HG03521 (cell line): ENCODE data around the gene DOK4.
"Not testable (repeated sequence)": the region's sequence is repeated elsewhere in the genome, so short reads cannot be mapped to it uniquely, and the experiment has no call there.

Source experiments
- ATAC-seq: cut with Tn5 transposase; IDR thresholded peaks from one replicate; pipeline ENCODE4 v1.9.1; 2021; ENCODE audit warnings: mild to moderate bottlenecking, moderate library complexity; ENCODE audit not compliant: unreplicated experiment

DOK4 gene

GRCh38 chr16:57452021-57452420 lies 34.3 kb downstream of the DOK4 start:
- ATAC-seq: no peak

DNA sequence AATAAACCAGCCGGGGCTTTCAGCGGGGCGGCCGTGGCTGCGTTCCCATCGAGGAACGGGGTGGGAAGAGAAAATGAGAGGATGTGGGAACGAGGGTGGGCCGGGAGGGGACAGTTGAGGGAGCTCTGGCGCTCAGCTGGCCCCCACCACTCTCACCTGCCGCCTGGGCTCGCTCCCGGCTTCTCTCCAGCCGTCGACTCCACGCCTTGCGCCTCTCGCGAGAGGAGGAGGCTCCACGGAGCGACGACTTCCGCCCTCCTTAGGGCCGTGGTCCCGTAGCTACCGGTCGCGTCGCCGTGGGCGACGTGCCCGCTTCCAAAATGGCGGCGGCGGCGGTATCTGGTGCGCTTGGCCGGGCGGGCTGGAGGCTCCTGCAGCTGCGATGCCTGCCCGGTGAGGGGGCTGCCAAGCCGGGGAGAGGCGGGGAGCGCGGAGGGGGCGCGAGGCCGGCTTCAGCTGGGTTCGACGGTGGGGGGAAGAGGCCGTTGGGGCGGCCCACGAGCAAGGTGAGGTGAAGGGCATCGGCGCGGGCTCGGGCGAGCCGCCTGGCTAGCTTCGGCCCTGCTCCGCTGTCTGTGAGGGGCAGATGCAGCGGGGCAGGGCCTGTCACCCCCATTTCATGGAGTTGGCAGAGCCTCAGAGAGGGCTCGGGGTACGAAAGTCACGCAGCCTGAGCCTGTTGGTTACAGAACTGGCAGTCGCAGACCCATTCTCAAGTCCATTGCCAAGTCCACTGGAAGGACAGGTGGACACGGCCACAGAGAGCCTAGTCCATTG lies 38.9 kb downstream of the DOK4 start, which contains the start of the genes CIAPIN1 and COQ9:
Gene CIAPIN1 (minus strand): TSS at position 200 of the 777 bp plus-strand sequence. CDS start 6,457 bp downstream, outside the sequence.
Gene COQ9 (plus strand): TSS at position 294 of the 777 bp plus-strand sequence. CDS start 27 bp downstream, at position 321.
- ATAC-seq: peak; percentile 97

GRCh38 chr16:57446531-57447185 lies 39.6 kb downstream of the DOK4 start:
- ATAC-seq: peak; percentile 22

DNA sequence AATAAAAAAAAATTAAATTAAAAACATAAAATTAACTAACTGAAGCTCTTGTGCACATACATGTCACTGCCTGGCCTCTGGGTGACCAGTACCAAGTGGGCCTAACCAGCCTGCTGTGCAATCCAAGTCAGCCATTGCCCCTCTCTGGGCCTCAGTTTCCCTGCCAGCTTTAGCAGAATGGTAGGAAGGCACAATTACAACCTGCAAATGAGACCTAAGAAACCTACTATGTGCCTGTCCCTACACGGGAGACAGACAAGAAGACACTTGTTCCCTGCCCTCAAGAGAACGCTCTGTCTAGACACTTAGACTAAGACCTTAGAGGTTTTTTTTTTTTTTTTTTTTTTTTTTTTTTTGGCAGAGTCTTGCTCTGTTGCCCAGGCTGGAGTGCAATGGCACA lies 40.8 kb downstream of the DOK4 start:
- no peak for ATAC-seq

- ATAC-seq: no peak
Observed at GRCh38 chr16:57444711-57445110, 41.6 kb downstream of the DOK4 start.

DNA sequence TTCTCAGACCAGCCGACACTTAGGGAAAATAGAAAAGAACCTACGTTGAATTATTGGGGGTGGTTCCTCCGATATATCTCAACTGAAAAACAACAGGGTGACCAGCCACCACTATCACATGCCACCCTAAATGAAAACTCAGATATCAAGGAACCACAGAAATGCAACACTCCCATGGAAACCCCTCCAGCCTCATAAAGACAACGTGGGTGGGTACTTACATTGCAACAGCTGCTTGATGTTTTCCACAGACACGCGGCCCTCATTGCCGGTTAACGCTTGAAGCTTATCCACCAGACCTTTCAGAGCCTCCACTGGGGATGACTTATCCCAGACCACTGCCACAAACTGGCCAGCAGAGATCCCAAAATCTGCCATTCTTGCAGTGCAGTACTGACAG lies 45.7 kb downstream of the DOK4 start:
- not testable (repeated sequence) for ATAC-seq

GRCh38 chr16:57439947-57440346 lies 46.3 kb downstream of the DOK4 start:
- ATAC-seq: not testable (repeated sequence)

DNA sequence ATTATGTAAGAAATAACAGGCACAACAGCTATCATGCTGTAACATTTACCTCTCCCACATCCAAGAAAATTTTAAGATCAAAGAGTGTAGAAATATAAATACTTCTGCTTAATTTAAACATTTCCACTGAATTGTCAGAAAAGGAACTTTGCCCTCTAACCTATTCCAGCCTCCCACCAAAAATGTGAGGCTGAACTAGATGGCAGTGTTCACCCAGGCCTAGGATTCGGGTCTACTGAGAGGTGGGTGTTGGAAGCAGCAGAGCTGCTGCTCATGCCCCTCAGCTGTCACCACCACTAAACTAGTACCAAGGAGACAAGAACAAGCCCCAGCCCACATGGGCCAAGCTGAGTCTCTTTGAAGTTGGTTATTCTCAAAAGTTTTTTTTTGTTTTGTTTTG lies 50.5 kb downstream of the DOK4 start:
- ATAC-seq: no peak

GRCh38 chr16:57434003-57434402 lies 52.3 kb downstream of the DOK4 start:
- no peak for ATAC-seq

DNA sequence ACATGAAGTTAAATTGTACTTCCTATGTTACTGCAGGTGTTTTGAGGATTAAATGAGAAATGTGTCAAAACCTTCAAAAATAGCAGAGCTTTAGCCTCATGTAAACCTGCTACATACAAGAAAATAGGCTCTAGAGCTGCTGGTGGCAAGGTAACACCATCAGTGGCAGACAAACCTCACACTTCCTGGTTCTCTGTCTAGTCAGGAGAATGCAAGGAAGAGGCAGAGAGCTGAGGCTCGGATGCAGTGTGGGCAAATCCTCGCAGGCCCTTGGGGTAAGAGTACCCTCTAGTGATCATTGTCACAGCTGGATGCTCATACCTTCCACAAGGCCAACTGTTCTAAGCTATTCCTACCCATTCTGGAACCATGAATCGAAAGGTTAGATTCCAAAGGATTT lies 53.3 kb downstream of the DOK4 start:
- no peak for ATAC-seq

- ATAC-seq: no peak
Observed at GRCh38 chr16:57432505-57432904, 53.8 kb downstream of the DOK4 start.

DNA sequence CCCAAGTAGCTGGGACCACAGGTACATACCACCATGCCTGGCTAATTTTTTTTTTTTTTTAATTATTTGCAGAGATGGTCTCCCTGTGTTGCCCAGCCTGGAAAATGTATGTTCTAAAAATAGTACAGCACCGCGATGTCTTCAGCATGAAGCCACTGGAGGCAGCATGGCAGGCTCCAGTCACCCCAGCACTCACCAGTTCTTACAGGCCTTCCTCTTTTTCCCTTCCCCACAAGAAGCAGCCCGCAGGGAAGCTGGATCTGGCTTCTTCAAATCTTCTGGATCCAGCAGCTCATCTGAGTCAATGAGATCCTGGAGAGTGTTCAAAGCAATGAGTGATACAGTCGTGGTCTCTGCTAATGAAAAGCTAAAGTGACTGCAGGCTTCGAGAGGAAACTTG lies 55.3 kb downstream of the DOK4 start:
- ATAC-seq: no peak

DNA sequence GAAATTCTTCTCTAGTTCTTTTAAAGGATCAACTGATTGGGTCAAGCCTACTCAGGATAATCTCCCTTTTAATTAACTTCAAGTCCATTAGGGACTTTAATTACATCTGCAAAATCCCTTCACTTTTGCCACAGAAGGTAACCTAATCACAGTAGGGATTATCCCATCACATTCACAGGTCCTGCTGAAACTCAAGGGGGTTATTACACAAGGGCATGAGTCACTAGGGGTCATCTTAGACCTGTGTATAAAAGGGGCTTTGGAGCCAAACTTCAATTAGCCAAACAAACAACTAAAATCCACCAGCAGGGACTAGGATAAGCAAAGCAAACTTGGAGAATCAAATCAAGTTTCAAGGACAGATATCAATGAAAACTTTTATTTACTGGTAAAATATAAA lies 58.5 kb downstream of the DOK4 start:
- ATAC-seq: no peak

GRCh38 chr16:57427307-57427706 lies 59.0 kb downstream of the DOK4 start:
- no peak for ATAC-seq

DNA sequence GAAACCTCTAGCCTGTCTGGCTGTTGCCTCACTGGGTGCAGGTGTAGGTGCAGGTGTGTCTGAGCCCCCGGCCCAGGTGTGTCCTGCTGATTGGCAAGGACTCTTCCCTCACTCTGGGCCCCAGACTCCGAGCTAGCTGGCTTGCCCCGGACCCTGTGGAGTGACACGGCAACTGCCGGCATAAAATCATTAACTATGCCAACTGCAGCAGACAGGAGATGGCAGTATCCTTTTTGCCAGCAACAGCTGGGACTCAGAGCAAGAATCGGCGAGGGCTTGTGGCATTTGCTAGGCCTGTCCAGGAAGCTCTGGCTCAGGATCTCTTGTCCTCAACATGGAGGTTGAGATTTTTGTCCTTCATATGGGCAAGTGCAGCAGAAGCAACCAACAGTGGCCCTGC lies 59.9 kb downstream of the DOK4 start:
- no peak for ATAC-seq

DNA sequence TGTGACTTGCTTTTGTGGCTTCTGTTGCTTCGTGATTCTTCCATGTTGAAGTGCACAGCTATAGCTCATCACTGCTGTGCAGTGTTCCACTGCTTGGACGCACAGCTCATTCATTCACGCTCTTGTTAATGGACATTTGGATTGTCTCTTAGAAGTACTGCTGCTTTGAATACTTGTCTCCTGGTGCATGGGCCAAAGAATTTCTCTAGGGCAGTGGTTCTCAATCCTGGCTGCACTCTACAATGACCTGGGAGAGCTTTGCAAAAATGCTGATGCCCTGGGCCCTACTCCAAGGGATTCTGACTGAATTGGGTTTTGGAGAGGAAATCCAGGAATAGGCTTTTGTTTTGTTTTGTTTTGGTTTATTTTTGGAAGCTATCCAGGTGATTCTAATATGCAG lies 61.7 kb downstream of the DOK4 start:
- ATAC-seq: no peak

- no peak for ATAC-seq
Observed at GRCh38 chr16:57423152-57423551, 63.1 kb downstream of the DOK4 start.

DNA sequence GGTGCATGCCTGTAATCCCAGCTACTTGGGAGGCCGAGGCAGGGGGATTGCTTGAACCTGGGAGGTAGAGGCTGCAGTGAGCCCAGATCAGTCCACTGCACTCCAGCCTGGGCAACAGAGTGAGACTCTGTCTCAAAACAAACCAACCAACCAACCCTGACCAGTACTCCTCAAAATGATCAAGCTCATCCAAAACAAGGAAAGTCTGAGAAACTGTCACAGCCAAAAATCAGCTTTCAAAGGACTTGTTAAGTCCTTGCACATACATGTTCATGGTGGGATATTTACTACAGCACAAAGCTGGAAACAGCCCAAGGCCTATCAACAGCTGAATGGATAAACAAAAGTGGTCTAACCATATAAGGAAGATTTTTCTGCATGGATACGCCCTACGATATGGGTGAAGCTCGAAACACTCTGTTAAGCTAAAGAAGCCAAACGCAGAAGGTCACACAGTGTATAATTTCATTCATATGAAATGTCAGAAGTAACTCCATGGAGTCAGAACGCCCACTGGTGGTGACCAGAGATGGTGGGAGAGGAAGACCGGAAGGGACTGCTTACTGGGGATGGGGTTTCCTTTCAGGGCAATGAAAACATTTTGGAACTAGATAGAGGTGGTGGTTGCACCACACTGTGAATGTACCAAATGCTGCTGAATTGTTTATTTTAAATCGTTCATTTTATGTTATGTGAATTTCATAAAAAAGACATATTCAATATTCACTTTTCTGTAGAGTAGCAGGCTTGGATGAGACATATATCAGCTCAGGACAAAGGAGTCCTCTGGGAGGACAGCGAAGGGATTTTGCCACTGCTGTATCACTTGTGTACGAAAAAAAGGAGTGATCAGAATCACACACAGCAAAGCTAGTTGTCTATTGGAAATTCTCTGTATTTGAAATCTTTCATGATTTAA lies 64.0 kb downstream of the DOK4 start:
- ATAC-seq: no peak
